Parathyroid adenoma (tissue), 2 donors: ENCODE data around the gene PIK3R1.

Source experiments
- H2AFZ ChIP-seq: fragments of 300-600 bp; sonication (generic); one replicate; pipeline ENCODE4 v1.7.0; 2017; ENCODE audit warnings: antibody characterized with exemption, mild to moderate bottlenecking
- H3K27ac ChIP-seq: fragments of 300-600 bp; sonication (generic); one replicate; pipeline ENCODE4 v1.7.0; 2017
- H3K27me3 ChIP-seq: fragments of 300-600 bp; sonication (generic); one replicate; pipeline ENCODE4 v1.7.0; 2017; ENCODE audit warnings: low read length; ENCODE audit not compliant: control insufficient read depth, insufficient read depth
- H3K36me3 ChIP-seq: fragments of 300-600 bp; sonication (generic); one replicate; pipeline ENCODE4 v1.7.0; 2017; ENCODE audit warnings: low read length; ENCODE audit not compliant: control insufficient read depth, insufficient read depth
- H3K4me1 ChIP-seq: fragments of 300-600 bp; sonication (generic); one replicate; pipeline ENCODE4 v1.7.0; 2017; ENCODE audit warnings: control low read depth
- H3K4me2 ChIP-seq: fragments of 300-600 bp; sonication (generic); one replicate; pipeline ENCODE4 v1.7.0; 2017; ENCODE audit warnings: low read length
- H3K4me3 ChIP-seq: fragments of 300-600 bp; sonication (generic); one replicate; pipeline ENCODE4 v1.7.0; 2017; ENCODE audit warnings: low read depth, low read length
- H3K79me2 ChIP-seq: fragments of 300-600 bp; sonication (generic); one replicate; pipeline ENCODE4 v1.7.0; 2017; ENCODE audit warnings: control low read depth
- H3K9ac ChIP-seq: fragments of 300-600 bp; sonication (generic); one replicate; pipeline ENCODE4 v1.7.0; 2017; ENCODE audit warnings: mild to moderate bottlenecking
- H3K9me3 ChIP-seq: fragments of 300-600 bp; sonication (generic); one replicate; pipeline ENCODE4 v1.7.0; 2017; ENCODE audit warnings: low read length; ENCODE audit not compliant: control insufficient read depth
- TF ChIP-seq, protein P1 (sequence below): fragments of 300-600 bp; sonication (generic); IDR thresholded peaks from one replicate; pipeline ENCODE4 v1.7.0; 2017; ENCODE audit warnings: antibody characterized with exemption, mild to moderate bottlenecking
- donor health status: primary hyperparathyroidism.

PIK3R1 gene

GRCh38 chr5:68216245-68217046, 890 bp downstream of the PIK3R1 start:
- TF ChIP-seq, protein P1, sequence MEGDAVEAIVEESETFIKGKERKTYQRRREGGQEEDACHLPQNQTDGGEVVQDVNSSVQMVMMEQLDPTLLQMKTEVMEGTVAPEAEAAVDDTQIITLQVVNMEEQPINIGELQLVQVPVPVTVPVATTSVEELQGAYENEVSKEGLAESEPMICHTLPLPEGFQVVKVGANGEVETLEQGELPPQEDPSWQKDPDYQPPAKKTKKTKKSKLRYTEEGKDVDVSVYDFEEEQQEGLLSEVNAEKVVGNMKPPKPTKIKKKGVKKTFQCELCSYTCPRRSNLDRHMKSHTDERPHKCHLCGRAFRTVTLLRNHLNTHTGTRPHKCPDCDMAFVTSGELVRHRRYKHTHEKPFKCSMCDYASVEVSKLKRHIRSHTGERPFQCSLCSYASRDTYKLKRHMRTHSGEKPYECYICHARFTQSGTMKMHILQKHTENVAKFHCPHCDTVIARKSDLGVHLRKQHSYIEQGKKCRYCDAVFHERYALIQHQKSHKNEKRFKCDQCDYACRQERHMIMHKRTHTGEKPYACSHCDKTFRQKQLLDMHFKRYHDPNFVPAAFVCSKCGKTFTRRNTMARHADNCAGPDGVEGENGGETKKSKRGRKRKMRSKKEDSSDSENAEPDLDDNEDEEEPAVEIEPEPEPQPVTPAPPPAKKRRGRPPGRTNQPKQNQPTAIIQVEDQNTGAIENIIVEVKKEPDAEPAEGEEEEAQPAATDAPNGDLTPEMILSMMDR = no peak
- H3K9me3 ChIP-seq = no peaks in the 10 kb centered on the region
- peaks cover 15% of the 10 kb centered on the region for H3K4me1 ChIP-seq
- peak overlapping the region; percentile 80 for H2AFZ ChIP-seq
- peak overlapping the region; percentile 91 for H3K4me3 ChIP-seq
- peaks cover 41% of the 10 kb centered on the region for H3K79me2 ChIP-seq
- no peaks in the 10 kb centered on the region for H3K27me3 ChIP-seq
- H3K36me3 ChIP-seq = no peaks in the 10 kb centered on the region
- peak overlapping the region; percentile 78 for H3K9ac ChIP-seq
- peak overlapping the region; percentile 99 for H3K27ac ChIP-seq
- peak overlapping the region; percentile 77 for H3K4me2 ChIP-seq

DNA sequence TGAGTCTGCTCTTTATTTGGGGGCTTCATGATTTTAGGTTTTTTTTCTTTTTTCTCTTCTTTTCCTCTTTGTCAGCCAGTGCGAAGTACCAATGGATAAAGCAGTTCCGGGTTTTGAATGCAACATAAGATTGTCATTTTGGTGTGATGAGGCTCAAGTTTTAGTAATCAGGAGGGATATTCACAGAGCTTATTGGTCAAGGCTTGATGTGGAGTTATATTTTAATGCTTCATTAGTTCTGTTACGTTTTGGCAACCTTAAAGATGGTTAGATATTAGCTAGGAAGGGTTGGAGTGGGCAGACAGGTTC, 1.4 kb downstream of the PIK3R1 start:
- H3K9ac ChIP-seq = no peak overlapping the region
- H2AFZ ChIP-seq = no peak overlapping the region
- H3K27ac ChIP-seq = peak overlapping the region; percentile 99
- H3K4me2 ChIP-seq = peak overlapping the region; percentile 77
- H3K9me3 ChIP-seq = no peaks in the 10 kb centered on the region
- peaks cover 15% of the 10 kb centered on the region for H3K4me1 ChIP-seq
- peaks cover 46% of the 10 kb centered on the region for H3K79me2 ChIP-seq
- H3K36me3 ChIP-seq = no peaks in the 10 kb centered on the region
- TF ChIP-seq, protein P1 = no peak
- peak overlapping the region; percentile 91 for H3K4me3 ChIP-seq
- no peaks in the 10 kb centered on the region for H3K27me3 ChIP-seq

- TF ChIP-seq, protein P1 = no peak
- peaks cover 15% of the 10 kb centered on the region for H3K4me1 ChIP-seq
- H2AFZ ChIP-seq = no peak overlapping the region
- H3K4me2 ChIP-seq = peak overlapping the region; percentile 77
- no peak overlapping the region for H3K9ac ChIP-seq
- peaks cover 51% of the 10 kb centered on the region for H3K79me2 ChIP-seq
- peak overlapping the region; percentile 91 for H3K4me3 ChIP-seq
- no peak overlapping the region for H3K27ac ChIP-seq
- no peaks in the 10 kb centered on the region for H3K9me3 ChIP-seq
- no peaks in the 10 kb centered on the region for H3K27me3 ChIP-seq
- H3K36me3 ChIP-seq = no peaks in the 10 kb centered on the region
Observed at GRCh38 chr5:68217528-68217927, 2.0 kb downstream of the PIK3R1 start.

DNA sequence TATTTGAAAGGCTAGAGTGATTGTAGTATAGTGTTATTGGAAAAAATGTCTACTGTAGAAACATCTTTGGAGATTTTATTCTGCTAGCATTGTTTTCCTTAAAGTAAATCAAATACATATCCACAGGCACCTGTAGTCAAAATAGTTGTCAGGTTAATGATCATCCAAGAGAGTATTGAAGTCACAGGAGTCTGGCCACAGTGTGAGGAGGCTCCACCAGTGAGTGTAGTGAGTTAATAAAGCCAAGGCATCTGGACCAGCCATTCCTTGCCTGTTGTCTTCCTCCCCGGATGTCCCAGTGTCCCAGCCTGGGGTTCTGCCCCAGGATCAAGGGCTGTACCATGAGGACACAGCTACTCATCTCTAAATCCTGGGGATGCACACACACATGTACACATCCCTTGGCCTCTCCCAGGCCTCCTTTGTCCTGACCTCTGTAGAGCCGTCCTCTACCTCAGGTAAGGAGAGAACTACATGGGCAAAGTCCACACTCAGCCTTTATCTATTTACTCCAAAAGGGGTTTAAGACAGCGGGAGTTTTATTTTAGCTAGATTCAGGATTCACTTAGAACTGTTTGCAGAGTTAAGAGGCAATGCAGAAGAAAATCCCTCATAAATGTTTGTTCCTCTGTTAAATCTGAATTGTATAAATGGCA, 3.7 kb downstream of the PIK3R1 start:
- H3K9me3 ChIP-seq = no peaks in the 10 kb centered on the region
- no peak overlapping the region for H3K4me2 ChIP-seq
- no peak overlapping the region for H3K4me3 ChIP-seq
- H3K4me1 ChIP-seq = peaks cover 15% of the 10 kb centered on the region
- peaks cover 63% of the 10 kb centered on the region for H3K79me2 ChIP-seq
- TF ChIP-seq, protein P1 = no peak
- H3K27me3 ChIP-seq = no peaks in the 10 kb centered on the region
- H3K27ac ChIP-seq = no peak overlapping the region
- H2AFZ ChIP-seq = no peak overlapping the region
- H3K9ac ChIP-seq = no peak overlapping the region
- H3K36me3 ChIP-seq = no peaks in the 10 kb centered on the region
